CD14-positive monocyte (primary cell): ENCODE measurements around the gene MRPL10. TPM values are rescaled to one million over a fixed set of nuclear protein-coding genes. Genes with fewer than 3 reads are reported as not detected.
A peak's percentile ranks its signal among the peaks of the same experiment; 100 is the strongest.

Experiments
- DNase-seq, 3 donors: peaks; one replicate each; pipeline ENCODE4 v3.0.0-alpha.2; 2011 to 2022
- H2AFZ ChIP-seq: 2 replicates; pipeline ENCODE4 v1.6.0; 2012; ENCODE audit warnings: mild to moderate bottlenecking, low read depth, low read length, inconsistent platforms; ENCODE audit not compliant: insufficient read depth, poor library complexity, severe bottlenecking
- H3K27ac ChIP-seq, 2 donors: 1 replicate in 1 of 2; 2 replicates in 1 of 2; pipeline ENCODE4 v1.5.1; 2012 to 2013; ENCODE audit warnings: low read length in 2 of 2, control low read depth in 1 of 2, inconsistent platforms in 1 of 2, low read depth in 1 of 2, mild to moderate bottlenecking in 1 of 2
- H3K27me3 ChIP-seq, 2 donors: one replicate each; pipeline versions ENCODE4 v1.6.0 to v1.6.1; 2011 to 2013; ENCODE audit warnings: low read length in 2 of 2; ENCODE audit not compliant: control insufficient read depth in 2 of 2, insufficient read depth in 2 of 2
- H3K36me3 ChIP-seq, 2 donors: replicated peaks in 1 of 2; 1 replicate in 1 of 2; 2 replicates in 1 of 2; pipeline versions ENCODE4 v1.5.1 to v1.6.1; 2012 to 2013; ENCODE audit warnings: low read length in 2 of 2, control low read depth in 1 of 2, inconsistent platforms in 1 of 2, mild to moderate bottlenecking in 1 of 2; ENCODE audit not compliant: insufficient read depth in 2 of 2, control insufficient read depth in 1 of 2
- H3K4me1 ChIP-seq, 2 donors: 1 replicate in 1 of 2; 2 replicates in 1 of 2; pipeline versions ENCODE4 v1.5.1 to v1.6.1; 2012 to 2013; ENCODE audit warnings: low read length in 2 of 2, control low read depth in 1 of 2, inconsistent platforms in 1 of 2, mild to moderate bottlenecking in 1 of 2, moderate library complexity in 1 of 2; ENCODE audit not compliant: insufficient read depth in 2 of 2, control insufficient read depth in 1 of 2
- H3K4me2 ChIP-seq: replicated peaks from 2 replicates; pipeline ENCODE3; 2012; ENCODE audit warnings: low read length, moderate library complexity, mild to moderate bottlenecking; ENCODE audit not compliant: poor library complexity, severe bottlenecking; ENCODE audit errors: extremely low read depth
- H3K4me3 ChIP-seq, 3 experiments: fragments of 200-600 bp in 1 of 3; sonication (generic) in 1 of 3; replicated peaks in 1 of 3; 1 replicate in 2 of 3; 2 replicates in 1 of 3; pipeline ENCODE4 v1.5.1; 2011 to 2013; ENCODE audit warnings: low read length in 3 of 3, mild to moderate bottlenecking in 3 of 3, control low read depth in 2 of 3, low read depth in 2 of 3, inconsistent platforms in 1 of 3, moderate library complexity in 1 of 3
- H3K79me2 ChIP-seq: 2 replicates; pipeline ENCODE4 v1.6.0; 2012; ENCODE audit warnings: mild to moderate bottlenecking, control low read depth, inconsistent platforms, low read length, moderate library complexity; ENCODE audit not compliant: insufficient read depth
- H3K9ac ChIP-seq: 2 replicates; pipeline ENCODE4 v1.6.0; 2017; ENCODE audit warnings: low read length, mild to moderate bottlenecking; ENCODE audit not compliant: insufficient read depth, poor library complexity, severe bottlenecking
- H3K9me3 ChIP-seq, 2 donors: replicated peaks in 1 of 2; 1 replicate in 1 of 2; 2 replicates in 1 of 2; pipeline versions ENCODE4 v1.5.1 to v1.6.1; 2012 to 2013; ENCODE audit warnings: low read length in 2 of 2, control low read depth in 1 of 2; ENCODE audit not compliant: control insufficient read depth in 1 of 2, insufficient read depth in 1 of 2
- H4K20me1 ChIP-seq: 2 replicates; pipeline ENCODE4 v1.6.0; 2012; ENCODE audit warnings: mild to moderate bottlenecking, low read length, control low read depth, moderate library complexity; ENCODE audit not compliant: insufficient read depth
- H3K27ac Mint-ChIP-seq, 7 donors: one replicate each; pipeline ENCODE4 v1.8.0; 2020; ENCODE audit warnings: mild to moderate bottlenecking in 7 of 7, mixed read lengths in 7 of 7, moderate library complexity in 6 of 7, inconsistent platforms in 2 of 7
- H3K27me3 Mint-ChIP-seq, 3 donors: one replicate each; pipeline ENCODE4 v1.8.0; 2021 to 2022; ENCODE audit warnings: low read depth in 3 of 3, mild to moderate bottlenecking in 3 of 3, mixed read lengths in 3 of 3, moderate library complexity in 3 of 3, inconsistent platforms in 1 of 3
- H3K36me3 Mint-ChIP-seq, 2 donors: one replicate each; pipeline ENCODE4 v1.8.0; 2020; ENCODE audit warnings: mixed read lengths in 2 of 2, inconsistent platforms in 1 of 2, mild to moderate bottlenecking in 1 of 2
- H3K4me1 Mint-ChIP-seq: one replicate; pipeline ENCODE4 v1.8.0; 2020; ENCODE audit warnings: mild to moderate bottlenecking, mixed read lengths
- H3K4me3 Mint-ChIP-seq, 2 donors: one replicate each; pipeline ENCODE4 v1.8.0; 2020; ENCODE audit warnings: mild to moderate bottlenecking in 2 of 2, mixed read lengths in 2 of 2, moderate library complexity in 1 of 2
- H3K9me3 Mint-ChIP-seq, 7 donors: one replicate each; pipeline ENCODE4 v1.8.0; 2020 to 2022; ENCODE audit warnings: mixed read lengths in 7 of 7, mild to moderate bottlenecking in 6 of 7, moderate library complexity in 6 of 7, inconsistent platforms in 2 of 7
- CTCF ChIP-seq: fragments of 200-600 bp; IDR thresholded peaks from one replicate; pipeline ENCODE4 v1.8.0; 2022; ENCODE audit warnings: antibody characterized with exemption, mild to moderate bottlenecking
- WGBS: methylation state at CpG from one replicate; pipeline ENCODE4 v1.1.5; 2013; ENCODE audit warnings: missing lambda C conversion rate; ENCODE audit not compliant: insufficient coverage; 5-methylcytosine and 5-hydroxymethylcytosine counted together
- intact Hi-C, 2 donors: fragments of 100-400 bp; cut with micrococcal nuclease; formaldehyde crosslinking; loops; one replicate each; pipeline versions ENCODE4 v1.15.0 to v1.15.1; 2023
- polyA plus RNA-seq, 3 donors: library from polyadenylated mRNA; depleted of rRNA in 1 of 3; unstranded in 2 of 3; stranded (reverse) in 1 of 3; fragments of 300-500 nt in 2 of 3; fragments of >200 nt in 1 of 3; fragmentation: Illumina TruSeq in 2 of 3; gene quantifications; 1 replicate in 2 of 3; 2 replicates in 1 of 3; pipeline ENCODE4 v1.2.3, GENCODE V29; 2012 to 2021

Gene MRPL10
- polyA plus RNA-seq, 3 donors = 28.5 to 32.7 (median 32.6) TPM

- Mint-ChIP-seq H3K9me3 (peaks cover 0 to 14% (median 10%) of the 10 kb centered on the region in 7 donors), H3K4me3 (peak overlapping the region in 1 of 2 donors; percentile 72), H3K36me3 (peaks cover 0 to 8% of the 10 kb centered on the region in 2 donors), H3K27me3 (peaks cover 70 to 91% (median 70%) of the 10 kb centered on the region in 3 donors), H3K27ac (no peak overlapping the region), H3K4me1 (peaks cover 20% of the 10 kb centered on the region)
- no peak overlapping the region for H3K9ac ChIP-seq
- no peak for DNase-seq
- H3K27me3 ChIP-seq = peaks cover 53 to 77% of the 10 kb centered on the region in 2 donors
- no peaks in the 10 kb centered on the region for H3K36me3 ChIP-seq
- H3K27ac ChIP-seq = no peak overlapping the region
- H3K9me3 ChIP-seq = peaks cover 0 to 17% of the 10 kb centered on the region in 2 donors
- WGBS = 32% methylated on average over 71 of the region's 71 CpGs
- no peak overlapping the region for H2AFZ ChIP-seq
- intact Hi-C loops = no loop called here
- H4K20me1 ChIP-seq = no peaks in the 10 kb centered on the region
- no peaks in the 10 kb centered on the region for H3K79me2 ChIP-seq
- TF ChIP-seq CTCF = peak; percentile 9
- H3K4me1 ChIP-seq = peaks cover 0 to 11% of the 10 kb centered on the region in 2 donors
- H3K4me2 ChIP-seq = no peak overlapping the region
- H3K4me3 ChIP-seq = no peak overlapping the region
Observed at GRCh38 chr17:47847341-47848197, 16.2 kb upstream of the MRPL10 start.

GRCh38 chr17:47846716-47847340 lies 15.5 kb upstream of the MRPL10 start:
- Histone ChIP-seq H3K27ac (no peak overlapping the region), H3K36me3 (no peaks in the 10 kb centered on the region), H4K20me1 (no peaks in the 10 kb centered on the region), H3K79me2 (no peaks in the 10 kb centered on the region), H3K4me3 (no peak overlapping the region), H3K9me3 (peaks cover 0 to 10% of the 10 kb centered on the region in 2 donors), H3K4me2 (no peak overlapping the region), H3K27me3 (peaks cover 46 to 70% of the 10 kb centered on the region in 2 donors), H3K4me1 (peaks cover 0 to 6% of the 10 kb centered on the region in 2 donors), H2AFZ (no peak overlapping the region), H3K9ac (no peak overlapping the region)
- Mint-ChIP-seq H3K27ac (peak overlapping the region in 1 of 7 donors; percentile 42), H3K27me3 (peaks cover 62 to 83% (median 63%) of the 10 kb centered on the region in 3 donors), H3K4me3 (peak overlapping the region in 1 of 2 donors; percentile 72), H3K36me3 (peaks cover 0 to under 1% of the 10 kb centered on the region in 2 donors), H3K9me3 (peaks cover 0 to 7% (median 6%) of the 10 kb centered on the region in 7 donors), H3K4me1 (peaks cover 13% of the 10 kb centered on the region)
- WGBS = 21% methylated on average over 28 of the region's 31 CpGs
- intact Hi-C loops = no loop called here
- no peak for DNase-seq
- TF ChIP-seq CTCF = no peak
